Vagina (tissue), 2 donors: Measurements from ENCODE around the gene KCNG2.

Source experiments
- CTCF ChIP-seq, 3 experiments: fragments of 450-650 bp in 2 of 3; fragments of 200-600 bp in 1 of 3; sonication (generic) in 1 of 3; IDR thresholded peaks; one replicate each; pipeline ENCODE4 v1.5.1; 2017 to 2019; ENCODE audit warnings: antibody characterized with exemption in 3 of 3, mild to moderate bottlenecking in 2 of 3, moderate library complexity in 2 of 3
- POLR2A ChIP-seq, 2 donors: fragments of 450-650 bp; IDR thresholded peaks; one replicate each; pipeline ENCODE4 v1.6.1; 2017; ENCODE audit warnings: antibody characterized with exemption in 2 of 2, mild to moderate bottlenecking in 2 of 2, moderate library complexity in 2 of 2

DNA sequence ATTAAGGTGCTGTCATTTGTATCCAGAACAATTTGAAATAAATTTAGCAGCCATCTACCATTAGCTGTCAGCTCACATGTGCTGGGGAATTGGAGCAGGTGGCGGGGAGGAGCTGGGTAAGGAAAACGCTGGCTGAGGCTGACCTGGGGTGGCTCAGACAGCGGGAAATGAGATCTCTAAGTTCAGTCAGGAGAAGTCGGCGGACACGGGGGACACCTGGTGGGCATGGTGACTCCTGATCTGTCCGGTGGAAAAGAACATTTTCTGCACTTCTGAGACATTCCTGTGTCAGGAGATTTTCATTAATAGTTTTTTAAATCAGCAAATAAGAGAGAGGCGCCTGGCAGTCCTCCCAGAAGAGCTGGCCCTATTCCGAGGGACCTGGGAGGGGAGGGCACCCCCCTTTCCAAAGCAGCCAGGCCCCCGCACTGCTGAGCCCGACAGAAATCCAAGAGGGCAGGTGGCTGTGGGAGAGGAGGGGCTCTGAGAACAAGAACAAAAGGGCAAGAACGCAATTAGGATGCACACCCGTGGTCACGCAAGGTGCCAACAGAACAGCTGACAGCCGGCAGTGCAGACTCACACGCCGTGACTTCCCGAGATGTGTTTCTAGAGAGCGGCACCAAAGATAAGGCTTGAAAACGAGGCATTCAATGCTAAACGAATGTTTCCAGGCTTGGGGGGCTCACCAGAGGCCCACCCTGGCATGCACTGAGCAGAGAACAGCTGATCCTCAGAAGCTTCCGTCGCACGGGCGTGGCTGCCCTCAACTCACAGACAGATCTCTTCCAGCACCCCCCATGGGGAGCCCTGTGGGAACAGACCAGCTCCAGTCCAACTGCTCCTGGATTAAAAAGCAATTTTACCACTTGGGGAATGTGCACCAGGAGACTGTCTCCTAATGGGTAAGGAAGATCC, 127.3 kb downstream of the KCNG2 start:
- TF ChIP-seq CTCF (IDR thresholded peaks at IDR 0.05) = no peak
- no peak for TF ChIP-seq POLR2A (IDR thresholded peaks at IDR 0.05)
